CD4-positive, alpha-beta T cell treated with Interferon gamma for 1 hour (primary cell): ENCODE measurements around the gene HYAL1.
"Not testable (repeated sequence)": the region's sequence is repeated elsewhere in the genome, so short reads cannot be mapped to it uniquely, and the experiment has no call there.

Source experiments
- DNase-seq: peaks from one replicate; pipeline ENCODE4 v3.0.0-alpha.2; 2020

HYAL1 gene

GRCh38 chr3:50316657-50317242 is 13.4 kb upstream of the HYAL1 start:
- DNase-seq: peak; percentile 59

- DNase-seq: no peak
Observed at GRCh38 chr3:50314816-50315215, 11.4 kb upstream of the HYAL1 start.

- no peak for DNase-seq
Observed at GRCh38 chr3:50314342-50314741, 11.0 kb upstream of the HYAL1 start.

GRCh38 chr3:50312041-50312440 is 8.7 kb upstream of the HYAL1 start:
- DNase-seq: not testable (repeated sequence)

GRCh38 chr3:50304601-50305000 is 1.2 kb upstream of the HYAL1 start:
- no peak for DNase-seq

GRCh38 chr3:50302095-50303012 is 1.0 kb downstream of the HYAL1 start:
- no peak for DNase-seq

GRCh38 chr3:50300681-50301254 is 2.6 kb downstream of the HYAL1 start:
- no peak for DNase-seq

- DNase-seq: peak; percentile 60
Observed at GRCh38 chr3:50299929-50300680, 3.3 kb downstream of the HYAL1 start.

- DNase-seq: no peak
Observed at GRCh38 chr3:50299638-50299928, 3.8 kb downstream of the HYAL1 start.

GRCh38 chr3:50298836-50299637 is 4.3 kb downstream of the HYAL1 start, which contains the start of the genes HYAL3 and NAA80:
Gene HYAL3 (minus strand): TSS chr3:50299405. CDS start chr3:50295602, 3,803 bp downstream.
Gene NAA80 (minus strand): TSS chr3:50299405. CDS start chr3:50297463, 1,942 bp downstream.
- DNase-seq: peak; percentile 99

- DNase-seq: no peak
Observed at GRCh38 chr3:50297896-50298725, 5.3 kb downstream of the HYAL1 start.

GRCh38 chr3:50297384-50297775 is 6.0 kb downstream of the HYAL1 start:
- no peak for DNase-seq

- DNase-seq: no peak
Observed at GRCh38 chr3:50296721-50297383, 6.5 kb downstream of the HYAL1 start.

- no peak for DNase-seq
Observed at GRCh38 chr3:50295553-50296431, 7.6 kb downstream of the HYAL1 start.

GRCh38 chr3:50294492-50295403 is 8.6 kb downstream of the HYAL1 start:
- DNase-seq: no peak

- no peak for DNase-seq
Observed at GRCh38 chr3:50294089-50294488, 9.3 kb downstream of the HYAL1 start.

- no peak for DNase-seq
Observed at GRCh38 chr3:50293079-50293801, 10.1 kb downstream of the HYAL1 start.
